Stimulated activated CD8-positive, alpha-beta memory T cell treated with anti-CD3 and anti-CD28 coated beads, Interleukin-2, amount 100 ng/mL, for 1 hour (primary cell): ENCODE measurements around the gene SHANK1.
"Not testable (repeated sequence)": the region's sequence is repeated elsewhere in the genome, so short reads cannot be mapped to it uniquely, and the experiment has no call there.

Experiments used
- DNase-seq, 2 donors: peaks; one replicate each; pipeline ENCODE4 v3.0.0-alpha.2; 2020; ENCODE audit warnings: low read depth in 2 of 2

SHANK1 gene

GRCh38 chr19:50633973-50634372 is 85.6 kb downstream of the SHANK1 start:
- DNase-seq = no peak

GRCh38 chr19:50633359-50633758 is 86.2 kb downstream of the SHANK1 start:
- no peak for DNase-seq

GRCh38 chr19:50632151-50632835 is 87.3 kb downstream of the SHANK1 start:
- DNase-seq = no peak

GRCh38 chr19:50629801-50630200 is 89.8 kb downstream of the SHANK1 start:
- no peak for DNase-seq

GRCh38 chr19:50629194-50629593 is 90.4 kb downstream of the SHANK1 start:
- no peak for DNase-seq

GRCh38 chr19:50628551-50628950 is 91.1 kb downstream of the SHANK1 start:
- DNase-seq = no peak

GRCh38 chr19:50628146-50628545 is 91.5 kb downstream of the SHANK1 start:
- no peak for DNase-seq

GRCh38 chr19:50626795-50627194 is 92.8 kb downstream of the SHANK1 start:
- DNase-seq = no peak

GRCh38 chr19:50626011-50626410 is 93.6 kb downstream of the SHANK1 start:
- no peak for DNase-seq

GRCh38 chr19:50624949-50625600 is 94.5 kb downstream of the SHANK1 start:
- DNase-seq = no peak

GRCh38 chr19:50620394-50620906 is 99.2 kb downstream of the SHANK1 start:
- not testable (repeated sequence) for DNase-seq

GRCh38 chr19:50619184-50619583 is 100.4 kb downstream of the SHANK1 start:
- not testable (repeated sequence) for DNase-seq

GRCh38 chr19:50618379-50618778 is 101.2 kb downstream of the SHANK1 start:
- not testable (repeated sequence) for DNase-seq

GRCh38 chr19:50612504-50613404 is 106.8 kb downstream of the SHANK1 start:
- DNase-seq = not testable (repeated sequence)
